Lung (tissue), 12 donors: ENCODE data around the gene SLC7A6. TPM values are rescaled to one million over a fixed set of nuclear protein-coding genes. Genes with fewer than 3 reads are reported as not detected.
A peak's percentile ranks its signal among the peaks of the same experiment; 100 is the strongest.

Source experiments
- ATAC-seq: fragments of 200-7000 bp; cut with Tn5 transposase; one replicate; pipeline ENCODE4 v1.9.1; 2020; ENCODE audit warnings: moderate number of reproducible peaks; ENCODE audit not compliant: insufficient read depth, low FRiP score
- DNase-seq, 3 donors: peaks; one replicate each; pipeline ENCODE4 v3.0.0-alpha.2; 2013 to 2017
- H3K27ac ChIP-seq, 2 donors: one replicate each; pipeline ENCODE4 v1.5.1; 2013; ENCODE audit warnings: mild to moderate bottlenecking in 2 of 2, moderate library complexity in 2 of 2, control low read depth in 1 of 2, inconsistent platforms in 1 of 2, low read depth in 1 of 2, low read length in 1 of 2
- H3K27me3 ChIP-seq, 3 donors: one replicate each; pipeline ENCODE4 v1.5.1; 2013; ENCODE audit warnings: low read length in 2 of 3; ENCODE audit not compliant: control insufficient read depth in 3 of 3, insufficient read depth in 3 of 3
- H3K36me3 ChIP-seq, 4 donors: one replicate each; pipeline ENCODE4 v1.5.1; 2013; ENCODE audit warnings: low read length in 4 of 4, mild to moderate bottlenecking in 1 of 4, moderate library complexity in 1 of 4; ENCODE audit not compliant: control insufficient read depth in 4 of 4, insufficient read depth in 4 of 4
- H3K4me1 ChIP-seq, 5 donors: one replicate each; pipeline ENCODE4 v1.5.1; 2013; ENCODE audit warnings: low read length in 5 of 5, mild to moderate bottlenecking in 2 of 5, moderate library complexity in 1 of 5; ENCODE audit not compliant: control insufficient read depth in 5 of 5, insufficient read depth in 5 of 5
- H3K4me3 ChIP-seq: one replicate; pipeline ENCODE4 v1.5.1; 2013; ENCODE audit warnings: mild to moderate bottlenecking, control low read depth, moderate library complexity
- H3K9ac ChIP-seq, 2 donors: one replicate each; pipeline ENCODE4 v1.5.1; 2013; ENCODE audit warnings: low read length in 2 of 2, control low read depth in 1 of 2; ENCODE audit not compliant: insufficient read depth in 1 of 2
- H3K9me3 ChIP-seq, 4 donors: one replicate each; pipeline ENCODE4 v1.5.1; 2013; ENCODE audit warnings: low read length in 3 of 4, mild to moderate bottlenecking in 1 of 4, moderate library complexity in 1 of 4; ENCODE audit not compliant: control insufficient read depth in 4 of 4, insufficient read depth in 3 of 4
- WGBS, 2 donors: extraction: QIAGEN DNeasy Blood & Tissue Kit; methylation state at CpG; one replicate each; pipeline ENCODE4 v1.1.7; 2013; 5-methylcytosine and 5-hydroxymethylcytosine counted together
- polyA plus RNA-seq, 2 donors: library from polyadenylated mRNA; stranded (reverse); fragments of 200-250 nt; gene quantifications; one replicate each; pipeline ENCODE4 v1.2.1, GENCODE V29; 2013
- total RNA-seq, 2 donors: library from RNA; depleted of rRNA in 1 of 2; stranded (reverse); fragments of >200 nt in 1 of 2; gene quantifications; one replicate each; pipeline ENCODE4 v1.2.1, GENCODE V29; 2014 to 2021
- TF ChIP-seq, protein P1 (sequence below): IDR thresholded peaks from 2 replicates; pipeline ENCODE4 v1.5.1; 2012; ENCODE audit warnings: mild to moderate bottlenecking; ENCODE audit errors: control extremely low read depth, extremely low read depth
- donor health status: control.
- donor health status: control.
- donor health status: Bipolar disorder and iron deficiency.
- donor health status: healthy.
- donor health status: DM: yes; HTN: yes; CAD: no.

The SLC7A6 gene
- total and polyA plus RNA-seq, 4 donors = 8.9 to 36.2 (median 20.0) TPM

DNA sequence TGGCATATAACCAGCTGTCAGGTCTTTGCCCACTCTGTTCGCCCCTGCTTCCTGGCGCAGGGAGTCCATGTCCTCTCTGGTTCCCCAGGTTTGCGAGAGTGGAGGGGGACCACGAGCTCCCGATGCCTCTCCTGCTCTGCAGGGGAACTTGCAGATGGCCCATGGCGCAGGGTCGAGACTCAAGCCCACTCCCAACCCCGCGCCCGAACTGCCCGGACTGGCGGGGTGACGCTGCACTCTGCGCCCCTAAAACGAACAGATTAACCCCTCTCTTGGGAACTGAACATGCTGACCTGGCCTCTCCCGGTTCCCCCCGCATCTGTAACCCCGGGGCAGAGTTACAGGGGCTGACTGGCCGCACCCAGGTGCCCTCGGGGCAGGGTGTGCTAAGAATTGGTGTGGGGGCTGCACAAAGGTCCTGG, 19.8 kb upstream of the SLC7A6 start:
- no peak for ATAC-seq

GRCh38 chr16:68244903-68245853, 19.1 kb upstream of the SLC7A6 start, which contains the start of gene PLA2G15:
Gene PLA2G15 (plus strand): TSS chr16:68245373. CDS start chr16:68245427, 54 bp downstream.
- DNase-seq = peak; percentile 92 to 97 (median 96)
- TF ChIP-seq, protein P1, sequence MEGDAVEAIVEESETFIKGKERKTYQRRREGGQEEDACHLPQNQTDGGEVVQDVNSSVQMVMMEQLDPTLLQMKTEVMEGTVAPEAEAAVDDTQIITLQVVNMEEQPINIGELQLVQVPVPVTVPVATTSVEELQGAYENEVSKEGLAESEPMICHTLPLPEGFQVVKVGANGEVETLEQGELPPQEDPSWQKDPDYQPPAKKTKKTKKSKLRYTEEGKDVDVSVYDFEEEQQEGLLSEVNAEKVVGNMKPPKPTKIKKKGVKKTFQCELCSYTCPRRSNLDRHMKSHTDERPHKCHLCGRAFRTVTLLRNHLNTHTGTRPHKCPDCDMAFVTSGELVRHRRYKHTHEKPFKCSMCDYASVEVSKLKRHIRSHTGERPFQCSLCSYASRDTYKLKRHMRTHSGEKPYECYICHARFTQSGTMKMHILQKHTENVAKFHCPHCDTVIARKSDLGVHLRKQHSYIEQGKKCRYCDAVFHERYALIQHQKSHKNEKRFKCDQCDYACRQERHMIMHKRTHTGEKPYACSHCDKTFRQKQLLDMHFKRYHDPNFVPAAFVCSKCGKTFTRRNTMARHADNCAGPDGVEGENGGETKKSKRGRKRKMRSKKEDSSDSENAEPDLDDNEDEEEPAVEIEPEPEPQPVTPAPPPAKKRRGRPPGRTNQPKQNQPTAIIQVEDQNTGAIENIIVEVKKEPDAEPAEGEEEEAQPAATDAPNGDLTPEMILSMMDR = no peak
- Histone ChIP-seq H3K4me1 (peaks cover 3 to 17% (median 10%) of the 10 kb centered on the region in 5 donors), H3K9me3 (peaks cover 0 to 2% (median 0%) of the 10 kb centered on the region in 4 donors), H3K27ac (peak within 1 kb of the TSS; percentile 85 to 87), H3K36me3 (peaks cover 0 to 11% (median 0%) of the 10 kb centered on the region in 4 donors), H3K4me3 (peak within 1 kb of the TSS; percentile 88), H3K27me3 (no peaks in the 10 kb centered on the region), H3K9ac (peak within 1 kb of the TSS; percentile 25 to 71)
- peak; percentile 98 for ATAC-seq
- WGBS, 2 donors = 1 to 2% methylated on average over 70 to 75 of the region's 75 CpGs

More for the DNA sequence above, 19.8 kb upstream of the SLC7A6 start:
- peaks cover 0 to 2% (median 0%) of the 10 kb centered on the region in 4 donors for H3K9me3 ChIP-seq
- H3K9ac ChIP-seq = peak overlapping the region in 1 of 2 donors; percentile 71
- peak overlapping the region; percentile 69 for H3K4me3 ChIP-seq
- peak overlapping the region; percentile 11 to 69 for H3K27ac ChIP-seq
- H3K36me3 ChIP-seq = peaks cover 0 to 8% (median 0%) of the 10 kb centered on the region in 4 donors
- TF ChIP-seq, protein P1 = no peak
- peaks cover 3 to 19% (median 10%) of the 10 kb centered on the region in 5 donors for H3K4me1 ChIP-seq
- no peak for DNase-seq
- no peaks in the 10 kb centered on the region for H3K27me3 ChIP-seq
- WGBS, 2 donors = 8% methylated on average over 20 of the region's 20 CpGs

- DNase-seq (no peak), ATAC-seq (no peak)
- peak overlapping the region; percentile 28 to 87 for H3K27ac ChIP-seq
- peaks cover 3 to 17% (median 10%) of the 10 kb centered on the region in 5 donors for H3K4me1 ChIP-seq
- H3K36me3 ChIP-seq = peaks cover 0 to 11% (median 0%) of the 10 kb centered on the region in 4 donors
- WGBS, 2 donors = 85 to 94% methylated on average over 7 of the region's 7 CpGs
- TF ChIP-seq, protein P1 = no peak
- H3K9me3 ChIP-seq = peaks cover 0 to 2% (median 0%) of the 10 kb centered on the region in 4 donors
- no peak overlapping the region for H3K9ac ChIP-seq
- H3K4me3 ChIP-seq = peak overlapping the region; percentile 88
- no peaks in the 10 kb centered on the region for H3K27me3 ChIP-seq
These were observed 18.2 kb upstream of the SLC7A6 start for GRCh38 chr16:68246121-68246520.
